ENCODE data around the gene DNAH1.
"Not testable (repeated sequence)": the region's sequence is repeated elsewhere in the genome, so short reads cannot be mapped to it uniquely, and the experiment has no call there.

DNAH1 gene

DNA sequence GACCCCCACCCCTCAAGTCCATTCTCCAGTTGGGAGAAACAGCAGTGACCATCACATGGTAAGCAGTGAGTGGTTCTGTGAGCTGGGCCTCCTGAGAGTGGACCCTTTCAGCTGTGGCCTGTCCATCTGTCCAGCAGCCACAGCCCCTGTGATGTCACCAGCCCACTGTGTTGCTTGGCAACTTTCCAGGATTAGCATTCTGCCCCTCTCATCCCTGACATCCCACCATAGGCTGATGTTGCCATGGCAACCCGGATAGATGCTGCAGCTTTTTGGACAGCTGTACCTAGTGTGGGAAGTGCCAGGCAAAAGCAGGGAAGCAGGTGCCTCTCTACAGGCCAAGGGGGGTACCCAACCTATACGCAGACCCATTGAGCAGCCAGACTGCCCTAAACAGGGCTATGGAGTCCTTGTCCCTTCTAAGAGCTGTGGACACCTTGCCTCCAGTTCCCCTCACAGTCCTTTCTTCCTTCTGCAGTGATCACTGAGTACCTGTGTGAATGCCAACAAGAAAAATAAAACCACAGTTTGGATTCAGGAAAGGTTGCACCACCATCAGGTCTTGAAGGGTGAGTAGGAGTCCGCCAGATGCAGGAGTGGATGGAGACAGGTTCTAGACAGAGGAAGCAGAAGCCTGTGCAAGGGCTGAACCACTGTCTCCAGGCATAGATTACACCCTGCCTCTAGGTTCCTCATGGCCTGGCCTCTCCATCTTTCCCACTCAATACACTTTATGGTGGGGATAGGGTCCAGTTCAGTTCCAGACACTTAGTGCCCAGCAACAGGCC, at the start of gene DNAH1:
Gene DNAH1 (plus strand): TSS at position 343 of the 788 bp plus-strand sequence. CDS start 6,124 bp downstream, outside the sequence.
- no peak for DNase-seq (ENCODE audit: low read depth in 2 of 3, low spot score in 2 of 3)

DNA sequence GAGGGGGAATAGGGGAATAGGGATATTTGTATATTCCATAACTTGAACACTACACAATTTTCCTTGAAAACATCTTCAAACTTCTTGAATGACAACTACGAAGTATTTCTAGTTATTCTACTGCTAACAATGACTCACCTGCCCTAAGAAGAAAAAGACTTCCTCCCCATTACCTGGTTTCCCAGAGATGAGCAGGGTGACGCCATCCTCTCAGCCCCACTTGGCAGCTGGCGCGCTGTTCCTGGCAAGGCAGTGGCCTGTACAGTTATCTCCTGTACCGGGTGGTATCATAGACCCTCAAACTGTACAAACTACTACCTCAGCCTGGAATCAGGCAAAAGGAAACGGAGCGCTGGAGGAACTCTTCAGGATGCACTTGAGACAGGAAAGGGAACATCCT, 48.1 kb upstream of the DNAH1 start:
- no peak for DNase-seq (ENCODE audit: low read depth in 2 of 3, low spot score in 2 of 3)

GRCh38 chr3:52269776-52270175, 46.3 kb upstream of the DNAH1 start:
- no peak for DNase-seq (ENCODE audit: low read depth in 2 of 3, low spot score in 2 of 3)

DNA sequence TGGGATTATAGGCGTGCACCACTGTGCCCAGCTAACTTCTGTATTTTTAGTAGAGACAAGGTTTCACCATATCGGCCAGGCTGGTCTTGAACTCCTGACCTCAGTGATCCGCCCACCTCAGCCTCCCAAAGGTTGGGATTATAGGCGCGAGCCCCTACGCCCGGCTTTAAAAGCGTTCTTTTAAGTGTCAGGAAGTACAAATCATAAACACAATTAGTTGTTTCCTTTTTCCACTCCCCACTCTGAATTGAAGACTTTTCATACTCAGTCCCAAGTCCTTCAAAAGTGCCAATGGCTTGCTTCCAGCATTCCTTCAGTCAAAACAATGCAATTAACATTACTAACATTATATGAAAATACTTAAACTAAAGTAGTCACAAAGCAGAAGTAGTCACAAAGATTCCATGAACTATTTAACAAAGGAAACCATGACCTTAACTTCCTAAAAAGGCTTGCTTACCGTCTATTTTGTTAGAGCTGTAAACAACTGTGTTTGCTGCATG, 45.8 kb upstream of the DNAH1 start:
- no peak for DNase-seq (ENCODE audit: low read depth in 2 of 3, low spot score in 2 of 3)

DNA sequence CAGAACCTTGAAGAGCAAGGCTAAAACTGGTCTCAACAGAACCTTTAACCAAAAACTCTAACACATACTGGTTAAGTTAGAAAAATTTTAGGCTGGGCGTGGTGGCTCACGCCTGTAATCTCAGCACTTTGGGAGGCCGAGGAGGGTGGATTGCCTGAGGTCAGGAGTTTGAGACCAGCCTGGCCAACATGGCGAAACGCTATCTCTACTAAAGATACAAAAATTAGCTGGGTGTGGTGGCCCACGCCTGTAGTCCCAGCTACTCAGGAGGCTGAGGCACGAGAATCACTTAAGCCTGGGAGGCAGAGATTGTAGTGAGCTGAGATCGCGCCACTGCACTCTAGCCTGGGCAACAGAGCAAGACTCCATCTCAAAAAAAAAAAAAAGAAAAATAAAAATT, 43.9 kb upstream of the DNAH1 start:
- DNase-seq (ENCODE audit: low read depth in 2 of 3, low spot score in 2 of 3) = not testable (repeated sequence)

GRCh38 chr3:52272831-52273230, 43.3 kb upstream of the DNAH1 start:
- no peak for DNase-seq (ENCODE audit: low read depth in 2 of 3, low spot score in 2 of 3)

GRCh38 chr3:52274781-52275180, 41.3 kb upstream of the DNAH1 start:
- not testable (repeated sequence) for DNase-seq (ENCODE audit: low read depth in 2 of 3, low spot score in 2 of 3)

- DNase-seq (ENCODE audit: low read depth in 2 of 3, low spot score in 2 of 3) = peak; percentile 55 to 72 (median 61)
These were observed 38.8 kb upstream of the DNAH1 start for GRCh38 chr3:52277071-52277964.

- peak in 2 of 3 experiments; percentile 36 to 45 for DNase-seq (ENCODE audit: low read depth in 2 of 3, low spot score in 2 of 3)
These were observed 38.1 kb upstream of the DNAH1 start for GRCh38 chr3:52277972-52278509.

GRCh38 chr3:52278510-52279069, 37.5 kb upstream of the DNAH1 start, which contains the start of gene WDR82:
WDR82 (minus strand) TSS chr3:52278649; CDS start chr3:52278361, 288 bp downstream.
- peak; percentile 98 to 99 (median 98) for DNase-seq (ENCODE audit: low read depth in 2 of 3, low spot score in 2 of 3)

- DNase-seq (ENCODE audit: low read depth in 2 of 3, low spot score in 2 of 3) = no peak
These were observed 36.5 kb upstream of the DNAH1 start for GRCh38 chr3:52279596-52279995.

DNA sequence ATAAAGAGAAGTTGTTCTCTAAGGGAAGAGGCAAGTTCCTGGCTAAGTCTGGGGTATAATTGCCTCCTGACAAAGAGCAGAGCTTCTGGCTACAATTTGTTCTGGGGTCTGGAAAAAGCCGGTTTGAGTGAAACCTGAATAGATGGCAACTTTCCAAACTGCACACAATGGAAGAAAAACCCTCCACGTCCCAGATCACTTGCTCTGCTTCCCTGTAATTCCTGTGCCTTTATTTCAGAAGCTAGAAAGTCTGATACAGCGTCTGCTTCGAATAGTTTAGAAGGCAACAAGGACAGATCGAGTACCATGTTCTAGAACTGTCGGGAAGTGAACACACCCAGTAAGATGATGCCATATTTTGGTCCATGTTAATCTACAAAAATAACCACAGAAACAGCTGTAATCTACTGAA, 36.1 kb upstream of the DNAH1 start:
- no peak for DNase-seq (ENCODE audit: low read depth in 2 of 3, low spot score in 2 of 3)

- no peak for DNase-seq (ENCODE audit: low read depth in 2 of 3, low spot score in 2 of 3)
These were observed 33.9 kb upstream of the DNAH1 start for GRCh38 chr3:52281981-52282801.

DNA sequence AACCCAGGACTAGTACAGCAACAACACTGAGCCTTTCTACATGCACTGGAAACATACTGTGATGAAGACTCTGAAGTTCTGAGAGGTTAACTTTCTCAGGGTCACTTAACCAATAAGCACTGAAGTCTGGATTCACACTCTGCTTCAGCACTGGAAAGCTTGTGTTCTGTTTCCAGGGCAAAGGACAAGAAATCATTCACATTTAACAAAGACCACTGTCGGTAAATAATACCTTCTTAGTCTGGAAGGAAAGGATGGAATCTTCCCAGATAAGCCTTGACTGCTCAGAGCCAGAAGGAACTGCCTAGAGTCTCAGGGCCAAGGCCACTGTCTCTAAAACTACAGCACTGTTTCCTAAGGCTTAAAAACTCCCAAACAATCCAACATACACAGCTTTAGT, 32.8 kb upstream of the DNAH1 start:
- DNase-seq (ENCODE audit: low read depth in 2 of 3, low spot score in 2 of 3) = no peak

GRCh38 chr3:52284051-52284450, 32.1 kb upstream of the DNAH1 start:
- DNase-seq (ENCODE audit: low read depth in 2 of 3, low spot score in 2 of 3) = not testable (repeated sequence)

- DNase-seq (ENCODE audit: low read depth in 2 of 3, low spot score in 2 of 3) = no peak
These were observed 29.4 kb upstream of the DNAH1 start for GRCh38 chr3:52286777-52287110.

DNA sequence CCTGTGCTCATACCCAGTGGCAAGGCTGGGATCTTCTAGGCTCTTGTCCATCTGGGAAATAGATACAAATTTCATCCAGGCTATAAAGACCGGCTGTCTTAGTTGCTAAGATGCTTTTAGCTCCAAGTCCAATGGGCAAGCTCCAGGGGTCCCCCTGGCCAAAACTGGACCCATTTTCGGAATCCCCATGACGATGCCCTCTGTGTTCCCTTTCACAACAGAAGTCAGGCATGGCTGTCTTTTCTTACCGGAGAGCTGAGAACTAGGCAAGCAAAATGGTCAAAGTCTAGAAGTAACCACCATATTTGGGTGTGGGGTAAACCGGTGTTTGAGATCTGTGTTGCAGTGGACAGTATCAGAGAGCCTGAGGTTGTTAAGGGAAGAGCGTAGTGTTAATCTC, 27.4 kb upstream of the DNAH1 start:
- DNase-seq (ENCODE audit: low read depth in 2 of 3, low spot score in 2 of 3) = no peak

DNA sequence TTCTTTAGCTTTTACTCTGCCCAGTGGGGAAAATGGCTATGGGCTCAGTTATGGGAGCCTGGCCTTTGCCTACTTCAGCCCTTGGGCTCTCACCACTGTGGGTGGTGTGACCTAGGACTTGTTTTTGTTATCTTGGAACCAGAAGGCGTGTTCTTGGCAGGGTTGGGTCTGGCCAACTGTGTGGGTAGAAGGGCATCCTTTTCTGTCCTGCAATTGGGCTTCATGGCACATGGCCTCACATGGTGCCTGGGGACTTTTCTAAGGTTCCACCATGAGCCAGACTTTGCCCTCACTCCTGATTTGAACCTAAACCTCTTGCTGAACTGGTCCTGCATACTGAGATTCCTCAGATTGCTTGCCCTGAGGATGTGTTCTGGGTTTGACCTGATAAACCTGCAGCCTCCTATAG, 26.8 kb upstream of the DNAH1 start:
- no peak for DNase-seq (ENCODE audit: low read depth in 2 of 3, low spot score in 2 of 3)

DNA sequence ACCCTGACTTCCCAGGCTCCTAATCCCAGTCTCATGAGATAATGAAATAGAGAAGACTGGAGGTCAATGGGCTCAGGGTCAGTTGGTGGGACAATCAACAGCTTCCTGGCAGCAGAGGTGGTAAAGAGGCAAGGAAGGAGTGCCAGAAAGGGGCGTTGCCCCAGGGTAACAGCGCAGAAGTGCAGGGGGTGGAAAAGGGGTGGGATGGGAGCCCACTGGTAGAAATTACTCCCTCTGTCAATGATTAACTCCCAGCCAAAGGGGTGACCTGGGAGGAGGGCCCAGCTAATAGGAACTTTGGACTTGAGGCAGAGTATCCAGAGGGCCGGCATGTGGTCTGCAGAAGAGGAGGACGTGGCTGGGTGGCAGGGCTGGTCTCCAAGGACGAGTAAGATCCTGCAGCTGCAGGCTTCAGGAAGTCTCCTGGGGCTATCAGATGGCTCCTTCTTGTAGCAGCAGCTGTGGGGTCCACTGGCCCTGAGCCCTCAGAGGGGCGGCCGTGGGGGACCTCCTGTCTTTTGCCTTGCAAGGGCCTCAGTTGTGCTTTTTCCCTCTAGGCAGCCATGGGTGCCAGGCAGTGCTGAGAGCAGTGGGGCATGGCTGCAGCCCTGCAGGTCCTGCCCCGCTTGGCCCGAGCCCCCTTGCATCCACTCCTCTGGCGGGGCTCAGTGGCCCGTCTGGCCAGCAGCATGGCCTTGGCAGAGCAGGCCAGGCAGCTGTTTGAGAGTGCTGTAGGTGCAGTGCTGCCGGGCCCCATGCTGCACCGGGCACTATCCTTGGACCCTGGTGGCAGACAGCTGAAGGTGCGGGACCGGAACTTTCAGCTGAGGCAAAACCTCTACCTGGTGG, 26.1 kb upstream of the DNAH1 start:
- no peak for DNase-seq (ENCODE audit: low read depth in 2 of 3, low spot score in 2 of 3)

Data from activated CD8-positive, alpha-beta memory T cell treated with anti-CD3 and anti-CD28 coated beads for 48 hours (primary cell).